Skeletal muscle cell (primary cell): Measurements from ENCODE around the gene TSPAN33.
"Not testable (repeated sequence)": the region's sequence is repeated elsewhere in the genome, so short reads cannot be mapped to it uniquely, and the experiment has no call there.

Experiments
- DNase-seq: peaks from one replicate; pipeline ENCODE4 v3.0.0-alpha.2; 2010; ENCODE audit warnings: low read depth
- H3K4me3 ChIP-seq: 2 replicates; pipeline ENCODE4 v1.5.1; 2011; ENCODE audit warnings: low read depth, mild to moderate bottlenecking, control low read depth, low read length, moderate library complexity

TSPAN33 gene

GRCh38 chr7:129168231-129169021, 23.9 kb downstream of the TSPAN33 start:
- no peak for DNase-seq
- peak overlapping the region; percentile 49 for H3K4me3 ChIP-seq

- peak overlapping the region; percentile 49 for H3K4me3 ChIP-seq
- DNase-seq: no peak
Measured at GRCh38 chr7:129169171-129169671, 24.7 kb downstream of the TSPAN33 start.

GRCh38 chr7:129169686-129170440, 25.4 kb downstream of the TSPAN33 start:
- DNase-seq: no peak
- peak overlapping the region; percentile 49 for H3K4me3 ChIP-seq

GRCh38 chr7:129170441-129171021, 26.0 kb downstream of the TSPAN33 start:
- no peak for DNase-seq
- H3K4me3 ChIP-seq: no peak overlapping the region

- H3K4me3 ChIP-seq, DNase-seq: not testable (repeated sequence)
Measured at GRCh38 chr7:129173861-129174260, 29.4 kb downstream of the TSPAN33 start.

GRCh38 chr7:129176916-129177710, 32.6 kb downstream of the TSPAN33 start:
- no peak for DNase-seq

GRCh38 chr7:129184981-129185670, 40.6 kb downstream of the TSPAN33 start:
- no peak overlapping the region for H3K4me3 ChIP-seq
- DNase-seq: no peak

More at GRCh38 chr7:129176916-129177710, 32.6 kb downstream of the TSPAN33 start:
- H3K4me3 ChIP-seq: no peak overlapping the region

- DNase-seq: no peak
- no peak overlapping the region for H3K4me3 ChIP-seq
Measured at GRCh38 chr7:129186749-129187260, 42.3 kb downstream of the TSPAN33 start.

- no peak for DNase-seq
- peak overlapping the region; percentile 74 for H3K4me3 ChIP-seq
Measured at GRCh38 chr7:129187681-129188371, 43.3 kb downstream of the TSPAN33 start.

- DNase-seq: no peak
- peak within 1 kb of the TSS; percentile 74 for H3K4me3 ChIP-seq
Measured at GRCh38 chr7:129188372-129188891, 43.9 kb downstream of the TSPAN33 start, which contains the start of gene SMO. SMO (plus strand) TSS chr7:129188633; CDS start chr7:129189152, 519 bp downstream.

GRCh38 chr7:129188892-129189660, 44.6 kb downstream of the TSPAN33 start:
- no peak for DNase-seq
- peak overlapping the region; percentile 74 for H3K4me3 ChIP-seq

GRCh38 chr7:129189661-129190310, 45.3 kb downstream of the TSPAN33 start:
- peak overlapping the region; percentile 74 for H3K4me3 ChIP-seq
- DNase-seq: no peak

GRCh38 chr7:129191272-129191671, 46.8 kb downstream of the TSPAN33 start:
- no peak overlapping the region for H3K4me3 ChIP-seq
- DNase-seq: no peak

GRCh38 chr7:129193892-129194291, 49.4 kb downstream of the TSPAN33 start:
- DNase-seq: no peak
- no peak overlapping the region for H3K4me3 ChIP-seq

GRCh38 chr7:129197771-129198170, 53.3 kb downstream of the TSPAN33 start:
- H3K4me3 ChIP-seq: no peak overlapping the region

GRCh38 chr7:129199406-129199805, 54.9 kb downstream of the TSPAN33 start:
- no peak overlapping the region for H3K4me3 ChIP-seq
- no peak for DNase-seq

More at GRCh38 chr7:129197771-129198170, 53.3 kb downstream of the TSPAN33 start:
- no peak for DNase-seq
